MCF 10A (cell line): ENCODE results near the gene IRAK2. TPM values are rescaled to one million over a fixed set of nuclear protein-coding genes. Genes with fewer than 3 reads are reported as not detected.
"Not testable (repeated sequence)": the region's sequence is repeated elsewhere in the genome, so short reads cannot be mapped to it uniquely, and the experiment has no call there.

ENCODE experiments used
- BruUV-seq: library from RNA; stranded (reverse); fragments of 400-500 nt; replicated peaks from 2 replicates; lab custom pipeline; 2021; lab: Mats Ljungman, UMichigan
- CTCF ChIA-PET: fragments of 300-600 bp; sonication (Branson Sonifier 250); formaldehyde crosslinking; extraction: SDS; loops from one replicate; lab custom pipeline; 2021; ENCODE audit warnings: antibody characterized with exemption, inconsistent platforms; lab: Yijun Ruan, JAX
- POLR2A ChIA-PET: fragments of 300-600, 350-650 bp; sonication (Branson Sonifier 250); formaldehyde crosslinking; extraction: SDS; loops from one replicate; lab custom pipeline; 2020; ENCODE audit warnings: antibody characterized with exemption, inconsistent platforms; lab: Yijun Ruan, JAX
- DNase-seq: peaks from one replicate; pipeline ENCODE4 v3.0.0-alpha.2; 2018; ENCODE audit not compliant: unreplicated experiment
- H3K27ac Mint-ChIP-seq: one replicate; pipeline ENCODE4 v1.8.0; 2022; ENCODE audit warnings: mild to moderate bottlenecking, low read depth, mixed read lengths; ENCODE audit not compliant: unreplicated experiment
- H3K27me3 Mint-ChIP-seq: one replicate; pipeline ENCODE4 v1.8.0; 2022; ENCODE audit warnings: mixed read lengths; ENCODE audit not compliant: insufficient read depth, unreplicated experiment
- H3K36me3 Mint-ChIP-seq: one replicate; pipeline ENCODE4 v1.8.0; 2022; ENCODE audit warnings: mild to moderate bottlenecking, moderate library complexity, mixed read lengths; ENCODE audit not compliant: insufficient read depth, unreplicated experiment
- H3K4me1 Mint-ChIP-seq: one replicate; pipeline ENCODE4 v1.8.0; 2022; ENCODE audit warnings: mixed read lengths; ENCODE audit not compliant: insufficient read depth, unreplicated experiment
- H3K4me3 Mint-ChIP-seq: one replicate; pipeline ENCODE4 v1.8.0; 2022; ENCODE audit warnings: mild to moderate bottlenecking, moderate library complexity, mixed read lengths; ENCODE audit not compliant: unreplicated experiment
- H3K9me3 Mint-ChIP-seq: one replicate; pipeline ENCODE4 v1.8.0; 2022; ENCODE audit warnings: mixed read lengths; ENCODE audit not compliant: unreplicated experiment
- CTCF ChIP-seq: fragments of 200-600 bp; IDR thresholded peaks from one replicate; pipeline ENCODE4 v1.8.0; 2022; ENCODE audit warnings: antibody characterized with exemption, mild to moderate bottlenecking; ENCODE audit not compliant: unreplicated experiment
- intact Hi-C: fragments of 100-400 bp; cut with micrococcal nuclease; formaldehyde crosslinking; loops from 2 replicates; pipeline ENCODE4 v1.14.1; 2022
- total RNA-seq: library from RNA; stranded (reverse); gene quantifications from 2 replicates; pipeline ENCODE4 v1.2.3, GENCODE V29; 2022

The IRAK2 gene
- total RNA-seq, 1 experiment from 2014 or later: 6.0 TPM

GRCh38 chr3:10268930-10269329 lies 104.2 kb downstream of the IRAK2 start:
- no peak for DNase-seq
- ChIA-PET CTCF (interaction anchor here (0.7 to 2.7 kb wide), 2 partner anchors 18 to 186 kb away, joined by 3 to 9 read pairs; no protein-coding TSS in a partner anchor), POLR2A (no interaction called here)
- Mint-ChIP-seq H3K27me3 (no peaks in the 10 kb centered on the region), H3K27ac (no peak overlapping the region), H3K4me3 (no peak overlapping the region), H3K36me3 (peaks cover 81% of the 10 kb centered on the region), H3K4me1 (peaks cover 16% of the 10 kb centered on the region), H3K9me3 (no peaks in the 10 kb centered on the region)
- no peak for TF ChIP-seq CTCF
- BruUV-seq: no TSS peak
- intact Hi-C loops: no loop called here

- BruUV-seq: no TSS peak
- Mint-ChIP-seq H3K4me1 (peaks cover 16% of the 10 kb centered on the region), H3K36me3 (peaks cover 76% of the 10 kb centered on the region), H3K4me3 (no peak overlapping the region), H3K9me3 (no peaks in the 10 kb centered on the region), H3K27ac (no peak overlapping the region), H3K27me3 (no peaks in the 10 kb centered on the region)
- no peak for TF ChIP-seq CTCF
- POLR2A ChIA-PET: interaction anchor here (0.6 to 0.8 kb wide), 2 partner anchors 9 to 13 kb away, joined by 3 read pairs; no protein-coding TSS in a partner anchor
- no peak for DNase-seq
- CTCF ChIA-PET: interaction anchor here (0.6 to 2.7 kb wide), 3 partner anchors 18 to 480 kb away, joined by 3 to 9 read pairs (median 3); no protein-coding TSS in a partner anchor
- intact Hi-C loops: no loop called here
These were observed 104.7 kb downstream of the IRAK2 start for GRCh38 chr3:10269443-10269842.

- Mint-ChIP-seq H3K36me3 (peaks cover 67% of the 10 kb centered on the region), H3K4me1 (peaks cover 16% of the 10 kb centered on the region)
- POLR2A ChIA-PET, H3K27me3 Mint-ChIP-seq, intact Hi-C loops, H3K4me3 Mint-ChIP-seq, H3K27ac Mint-ChIP-seq, BruUV-seq, DNase-seq, H3K9me3 Mint-ChIP-seq: not testable (repeated sequence)
- CTCF ChIA-PET: interaction anchor here (0.6 to 1.1 kb wide), 3 partner anchors 9 to 1561 kb away, joined by 3 to 4 read pairs (median 3); no protein-coding TSS in a partner anchor
These were observed 107.8 kb downstream of the IRAK2 start for GRCh38 chr3:10272476-10272875.

GRCh38 chr3:10272977-10273376 lies 108.3 kb downstream of the IRAK2 start:
- H3K4me3 Mint-ChIP-seq: no peak overlapping the region
- intact Hi-C loops: no loop called here
- H3K9me3 Mint-ChIP-seq: no peaks in the 10 kb centered on the region
- peaks cover 16% of the 10 kb centered on the region for H3K4me1 Mint-ChIP-seq
- DNase-seq: no peak
- BruUV-seq: no TSS peak
- no peaks in the 10 kb centered on the region for H3K27me3 Mint-ChIP-seq
- no peak overlapping the region for H3K27ac Mint-ChIP-seq
- H3K36me3 Mint-ChIP-seq: peaks cover 63% of the 10 kb centered on the region
- ChIA-PET CTCF (interaction anchor here (0.6 to 1.1 kb wide), 3 partner anchors 10 to 1562 kb away, joined by 3 to 4 read pairs (median 3); no protein-coding TSS in a partner anchor), POLR2A (no interaction called here)
- TF ChIP-seq CTCF: no peak
